ENCODE measurements around the gene ZNF830. TPM values are rescaled to one million over a fixed set of nuclear protein-coding genes. Genes with fewer than 3 reads are reported as not detected.

Gene ZNF830
- total and polyA plus RNA-seq, 9 of the 15 experiments (the other 6 are each of a cell fraction or from before 2014, with no cell fraction given), result 13.1 to 28.7 (median 21.7) TPM

DNA sequence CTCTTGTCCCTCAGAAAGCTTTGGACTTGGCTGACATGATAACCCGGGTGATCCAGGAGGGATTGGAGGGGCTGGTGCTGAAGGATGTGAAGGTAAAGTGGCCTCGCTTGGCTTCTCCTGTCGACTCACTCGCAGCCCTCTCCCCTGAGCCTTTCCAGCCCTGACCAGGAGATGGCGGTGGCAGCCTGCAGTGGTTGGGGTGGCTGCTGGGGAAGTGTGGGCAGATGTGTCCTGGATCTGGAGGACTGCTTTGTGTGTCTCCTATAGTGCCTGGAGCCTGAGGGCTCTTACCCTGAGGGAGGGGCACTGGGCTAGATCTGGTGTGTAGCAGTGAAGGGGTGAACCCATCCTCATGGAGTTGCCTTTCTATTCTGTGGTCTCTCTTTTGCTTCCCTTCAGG, 36.9 kb downstream of the ZNF830 start (continued):
- TF ChIP-seq NONO (IDR thresholded peaks at IDR 0.05; ENCODE audit: low read depth in 2 of 2, low read length in 1 of 2) (no peak), FOXP1 (CRISPR knock-in tag; IDR thresholded peaks at IDR 0.05) (no peak), SAFB (IDR thresholded peaks at IDR 0.05; ENCODE audit: borderline replicate concordance, low read depth, low read length) (no peak), NFRKB (IDR thresholded peaks at IDR 0.05; ENCODE audit: low read depth) (no peak), RAD21 (CRISPR knock-in tag; conservative IDR thresholded peaks at IDR 0.05 in 1 of 2, IDR thresholded peaks at IDR 0.05 in 1 of 2) (peak; percentile 86 to 95), IFI16 (CRISPR knock-in tag; IDR thresholded peaks at IDR 0.05) (no peak), PRPF4 (IDR thresholded peaks at IDR 0.05; ENCODE audit: insufficient read depth, low read depth, low read length, poor library complexity, severe bottlenecking) (no peak), SIX5 (IDR thresholded peaks at IDR 0.05; ENCODE audit: borderline replicate concordance in 1 of 2, insufficient read depth in 1 of 2, low read depth in 1 of 2, low read length in 2 of 2) (no peak), MXI1 (IDR thresholded peaks at IDR 0.05; ENCODE audit: low read depth, low read length) (no peak), POLR3G (IDR thresholded peaks at IDR 0.05; ENCODE audit: extremely low read depth, insufficient read length, insufficient replicate concordance) (no peak), MEF2D (tag; conservative IDR thresholded peaks at IDR 0.05; ENCODE audit: low read depth) (no peak), POLR2A (conservative IDR thresholded peaks at IDR 0.05) (no peak), MAZ (CRISPR knock-in tag; conservative IDR thresholded peaks at IDR 0.05 in 1 of 2, IDR thresholded peaks at IDR 0.05 in 1 of 2) (peak in 1 of 2 experiments; percentile 62; a peak in 1 of 4 replicates), FOXM1 (IDR thresholded peaks at IDR 0.05; ENCODE audit: low read depth) (no peak), FOXM1 (CRISPR knock-in tag; IDR thresholded peaks at IDR 0.05; ENCODE audit: low read depth) (no peak), PTBP1 (IDR thresholded peaks at IDR 0.05; ENCODE audit: low read depth, low read length) (no peak), GATAD2A (IDR thresholded peaks at IDR 0.05) (no peak)
- TF ChIP-seq, protein P1, sequence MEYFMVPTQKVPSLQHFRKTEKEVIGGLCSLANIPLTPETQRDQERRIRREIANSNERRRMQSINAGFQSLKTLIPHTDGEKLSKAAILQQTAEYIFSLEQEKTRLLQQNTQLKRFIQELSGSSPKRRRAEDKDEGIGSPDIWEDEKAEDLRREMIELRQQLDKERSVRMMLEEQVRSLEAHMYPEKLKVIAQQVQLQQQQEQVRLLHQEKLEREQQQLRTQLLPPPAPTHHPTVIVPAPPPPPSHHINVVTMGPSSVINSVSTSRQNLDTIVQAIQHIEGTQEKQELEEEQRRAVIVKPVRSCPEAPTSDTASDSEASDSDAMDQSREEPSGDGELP (CRISPR knock-in tag; IDR thresholded peaks at IDR 0.05; ENCODE audit: borderline replicate concordance), result peak; percentile 26; the same call in 1 of the 2 replicates
- TF ChIP-seq, protein P2, sequence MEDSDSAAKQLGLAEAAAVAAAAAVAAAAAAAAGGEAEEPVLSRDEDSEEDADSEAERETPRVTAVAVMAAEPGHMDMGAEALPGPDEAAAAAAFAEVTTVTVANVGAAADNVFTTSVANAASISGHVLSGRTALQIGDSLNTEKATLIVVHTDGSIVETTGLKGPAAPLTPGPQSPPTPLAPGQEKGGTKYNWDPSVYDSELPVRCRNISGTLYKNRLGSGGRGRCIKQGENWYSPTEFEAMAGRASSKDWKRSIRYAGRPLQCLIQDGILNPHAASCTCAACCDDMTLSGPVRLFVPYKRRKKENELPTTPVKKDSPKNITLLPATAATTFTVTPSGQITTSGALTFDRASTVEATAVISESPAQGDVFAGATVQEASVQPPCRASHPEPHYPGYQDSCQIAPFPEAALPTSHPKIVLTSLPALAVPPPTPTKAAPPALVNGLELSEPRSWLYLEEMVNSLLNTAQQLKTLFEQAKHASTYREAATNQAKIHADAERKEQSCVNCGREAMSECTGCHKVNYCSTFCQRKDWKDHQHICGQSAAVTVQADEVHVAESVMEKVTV (CRISPR knock-in tag; IDR thresholded peaks at IDR 0.05), result peak; percentile 77
- TF ChIP-seq, protein P3, sequence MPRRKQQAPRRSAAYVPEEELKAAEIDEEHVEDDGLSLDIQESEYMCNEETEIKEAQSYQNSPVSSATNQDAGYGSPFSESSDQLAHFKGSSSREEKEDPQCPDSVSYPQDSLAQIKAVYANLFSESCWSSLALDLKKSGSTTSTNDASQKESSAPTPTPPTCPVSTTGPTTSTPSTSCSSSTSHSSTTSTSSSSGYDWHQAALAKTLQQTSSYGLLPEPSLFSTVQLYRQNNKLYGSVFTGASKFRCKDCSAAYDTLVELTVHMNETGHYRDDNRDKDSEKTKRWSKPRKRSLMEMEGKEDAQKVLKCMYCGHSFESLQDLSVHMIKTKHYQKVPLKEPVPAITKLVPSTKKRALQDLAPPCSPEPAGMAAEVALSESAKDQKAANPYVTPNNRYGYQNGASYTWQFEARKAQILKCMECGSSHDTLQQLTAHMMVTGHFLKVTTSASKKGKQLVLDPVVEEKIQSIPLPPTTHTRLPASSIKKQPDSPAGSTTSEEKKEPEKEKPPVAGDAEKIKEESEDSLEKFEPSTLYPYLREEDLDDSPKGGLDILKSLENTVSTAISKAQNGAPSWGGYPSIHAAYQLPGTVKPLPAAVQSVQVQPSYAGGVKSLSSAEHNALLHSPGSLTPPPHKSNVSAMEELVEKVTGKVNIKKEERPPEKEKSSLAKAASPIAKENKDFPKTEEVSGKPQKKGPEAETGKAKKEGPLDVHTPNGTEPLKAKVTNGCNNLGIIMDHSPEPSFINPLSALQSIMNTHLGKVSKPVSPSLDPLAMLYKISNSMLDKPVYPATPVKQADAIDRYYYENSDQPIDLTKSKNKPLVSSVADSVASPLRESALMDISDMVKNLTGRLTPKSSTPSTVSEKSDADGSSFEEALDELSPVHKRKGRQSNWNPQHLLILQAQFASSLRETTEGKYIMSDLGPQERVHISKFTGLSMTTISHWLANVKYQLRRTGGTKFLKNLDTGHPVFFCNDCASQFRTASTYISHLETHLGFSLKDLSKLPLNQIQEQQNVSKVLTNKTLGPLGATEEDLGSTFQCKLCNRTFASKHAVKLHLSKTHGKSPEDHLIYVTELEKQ (CRISPR knock-in tag; IDR thresholded peaks at IDR 0.05), result no peak

Measured in K562 (cell line).